Caco-2 (cell line): ENCODE data around the gene SLC7A14. TPM values are rescaled to one million over a fixed set of nuclear protein-coding genes. Genes with fewer than 3 reads are reported as not detected.

Source experiments
- BruUV-seq: library from RNA; stranded (reverse); fragments of 400-500 nt; replicated peaks from 2 replicates; lab custom pipeline; 2021; lab: Mats Ljungman, UMichigan
- CTCF ChIA-PET: fragments of 300-600 bp; sonication (Branson Sonifier 250); formaldehyde crosslinking; loops from one replicate; lab custom pipeline; 2022; ENCODE audit warnings: antibody characterized with exemption; lab: Charles Lee
- POLR2A ChIA-PET: fragments of 300-600 bp; sonication (Branson Sonifier 250); formaldehyde crosslinking; loops from one replicate; lab custom pipeline; 2022; ENCODE audit warnings: antibody characterized with exemption; lab: Charles Lee
- DNase-seq, 2 experiments: peaks; one replicate each; pipeline versions ENCODE4 v3.0.0 to v3.0.0-alpha.2; 2020 to 2022
- H3K27me3 ChIP-seq: replicated peaks from 2 replicates; pipeline ENCODE4 v1.6.0; 2011; ENCODE audit warnings: low read length; ENCODE audit not compliant: control insufficient read depth, insufficient read depth
- H3K36me3 ChIP-seq: 2 replicates; pipeline ENCODE4 v1.5.1; 2011; ENCODE audit warnings: low read length; ENCODE audit not compliant: control insufficient read depth, insufficient read depth
- H3K4me1 ChIP-seq: fragments of 250-450 bp; sonication (Bioruptor Pico); 2 replicates; pipeline ENCODE4 v1.5.1; 2020; ENCODE audit warnings: mild to moderate bottlenecking
- H3K4me3 ChIP-seq: 2 replicates; pipeline ENCODE4 v1.5.1; 2011; ENCODE audit warnings: low read depth, mild to moderate bottlenecking, control low read depth, low read length
- H3K9me3 ChIP-seq: fragments of 250-450 bp; sonication (Bioruptor Pico); 2 replicates; pipeline ENCODE4 v1.5.1; 2020; ENCODE audit warnings: mild to moderate bottlenecking, moderate library complexity
- H3K27ac Mint-ChIP-seq: one replicate; pipeline ENCODE4 v1.8.0; 2022; ENCODE audit warnings: mixed read lengths; ENCODE audit not compliant: unreplicated experiment
- H3K27me3 Mint-ChIP-seq: one replicate; pipeline ENCODE4 v1.8.0; 2022; ENCODE audit warnings: mixed read lengths; ENCODE audit not compliant: insufficient read depth, unreplicated experiment
- H3K36me3 Mint-ChIP-seq: one replicate; pipeline ENCODE4 v1.8.0; 2022; ENCODE audit warnings: mild to moderate bottlenecking, mixed read lengths; ENCODE audit not compliant: insufficient read depth, unreplicated experiment
- H3K4me1 Mint-ChIP-seq: one replicate; pipeline ENCODE4 v1.8.0; 2022; ENCODE audit warnings: low read depth, mixed read lengths; ENCODE audit not compliant: unreplicated experiment
- H3K4me3 Mint-ChIP-seq: one replicate; pipeline ENCODE4 v1.8.0; 2022; ENCODE audit warnings: mild to moderate bottlenecking, moderate library complexity, mixed read lengths; ENCODE audit not compliant: unreplicated experiment
- H3K9me3 Mint-ChIP-seq: one replicate; pipeline ENCODE4 v1.8.0; 2022; ENCODE audit warnings: mixed read lengths; ENCODE audit not compliant: unreplicated experiment
- CTCF ChIP-seq, 2 experiments: fragments of 200-600 bp in 1 of 2; IDR thresholded peaks; 1 replicate in 1 of 2; 2 replicates in 1 of 2; pipeline versions ENCODE4 v1.5.1 to v1.8.0; 2011 to 2022; ENCODE audit warnings: antibody characterized with exemption in 1 of 2, control low read depth in 1 of 2, inconsistent platforms in 1 of 2, low read depth in 1 of 2, low read length in 1 of 2, mild to moderate bottlenecking in 1 of 2, moderate library complexity in 1 of 2; ENCODE audit not compliant: insufficient read depth in 1 of 2, severe bottlenecking in 1 of 2, unreplicated experiment in 1 of 2
- intact Hi-C: fragments of 100-400 bp; cut with micrococcal nuclease; formaldehyde crosslinking; loops from one replicate; pipeline ENCODE4 v1.10.0; 2022; ENCODE audit not compliant: unreplicated experiment
- total RNA-seq: library from RNA; stranded (reverse); gene quantifications from 2 replicates; pipeline ENCODE4 v1.2.3, GENCODE V29; 2022

SLC7A14 gene
- total RNA-seq, 1 experiment from 2014 or later, result not detected

- POLR2A ChIA-PET, result no interaction called here
- DNase-seq, result no peak
- Histone ChIP-seq H3K4me1 (peaks cover 10% of the 10 kb centered on the region), H3K36me3 (no peaks in the 10 kb centered on the region), H3K4me3 (no peak overlapping the region), H3K9me3 (no peaks in the 10 kb centered on the region), H3K27me3 (no peaks in the 10 kb centered on the region)
- Mint-ChIP-seq H3K36me3 (no peaks in the 10 kb centered on the region), H3K9me3 (no peaks in the 10 kb centered on the region), H3K27me3 (no peaks in the 10 kb centered on the region), H3K27ac (no peak overlapping the region), H3K4me3 (no peak overlapping the region), H3K4me1 (no peaks in the 10 kb centered on the region)
- BruUV-seq, result no TSS peak
- CTCF ChIA-PET, result no interaction called here
- no peak for TF ChIP-seq CTCF (IDR thresholded peaks at IDR 0.05; ENCODE audit: insufficient read depth in 1 of 2, low read depth in 1 of 2, low read length in 1 of 2, severe bottlenecking in 1 of 2, unreplicated experiment in 1 of 2)
- intact Hi-C loops, result no loop called here
These were observed 83.6 kb downstream of the SLC7A14 start for GRCh38 chr3:170502297-170502696.

GRCh38 chr3:170500995-170501394 lies 84.9 kb downstream of the SLC7A14 start:
- Histone ChIP-seq H3K9me3 (no peaks in the 10 kb centered on the region), H3K4me3 (no peak overlapping the region), H3K27me3 (no peaks in the 10 kb centered on the region), H3K4me1 (no peaks in the 10 kb centered on the region; the same call in 1 of the 2 replicates), H3K36me3 (no peaks in the 10 kb centered on the region)
- Mint-ChIP-seq H3K4me1 (no peaks in the 10 kb centered on the region), H3K27ac (no peak overlapping the region), H3K27me3 (no peaks in the 10 kb centered on the region), H3K4me3 (no peak overlapping the region), H3K36me3 (no peaks in the 10 kb centered on the region), H3K9me3 (no peaks in the 10 kb centered on the region)
- BruUV-seq, result no TSS peak
- ChIA-PET CTCF (no interaction called here), POLR2A (no interaction called here)
- intact Hi-C loops, result no loop called here
- no peak for DNase-seq
- no peak for TF ChIP-seq CTCF (IDR thresholded peaks at IDR 0.05; ENCODE audit: insufficient read depth in 1 of 2, low read depth in 1 of 2, low read length in 1 of 2, severe bottlenecking in 1 of 2, unreplicated experiment in 1 of 2)

- ChIA-PET POLR2A (no interaction called here), CTCF (no interaction called here)
- intact Hi-C loops, result no loop called here
- H3K4me3 ChIP-seq, result no peak overlapping the region
- H3K36me3 ChIP-seq, result no peaks in the 10 kb centered on the region
- H3K9me3 ChIP-seq, result no peaks in the 10 kb centered on the region
- no peak for DNase-seq
- BruUV-seq, result no TSS peak
- Mint-ChIP-seq H3K27me3 (no peaks in the 10 kb centered on the region), H3K9me3 (no peaks in the 10 kb centered on the region), H3K4me3 (no peak overlapping the region), H3K27ac (no peak overlapping the region), H3K36me3 (no peaks in the 10 kb centered on the region), H3K4me1 (no peaks in the 10 kb centered on the region)
- H3K4me1 ChIP-seq, result no peaks in the 10 kb centered on the region
- no peaks in the 10 kb centered on the region for H3K27me3 ChIP-seq
- no peak for TF ChIP-seq CTCF (IDR thresholded peaks at IDR 0.05; ENCODE audit: insufficient read depth in 1 of 2, low read depth in 1 of 2, low read length in 1 of 2, severe bottlenecking in 1 of 2, unreplicated experiment in 1 of 2)
These were observed 85.4 kb downstream of the SLC7A14 start for GRCh38 chr3:170500462-170500861.
